PC-3 (cell line): ENCODE data around the gene ACLY.

Experiments used
- CTCF ChIP-seq: fragments of 300-600 bp; sonication (generic); conservative IDR thresholded peaks from 2 replicates; pipeline ENCODE4 v1.5.1; 2017; ENCODE audit warnings: antibody characterized with exemption, low read depth, mild to moderate bottlenecking, low read length
- EZH2 ChIP-seq: fragments of 300-600 bp; sonication (generic); IDR thresholded peaks from one replicate; pipeline ENCODE4 v1.6.1; 2017; ENCODE audit warnings: antibody characterized with exemption, mild to moderate bottlenecking, low read length; ENCODE audit not compliant: unreplicated experiment
- EZH2phosphoT487 ChIP-seq: fragments of 300-600 bp; sonication (generic); IDR thresholded peaks from 2 replicates; pipeline ENCODE4 v1.6.1; 2018; ENCODE audit warnings: mild to moderate bottlenecking, antibody characterized with exemption, low read length, borderline replicate concordance

GRCh38 chr17:41891135-41892020, 27.4 kb downstream of the ACLY start:
- TF ChIP-seq CTCF (no peak), EZH2phosphoT487 (no peak), EZH2 (no peak)
